HUDEP-2 (cell line): Measurements from ENCODE around the gene TBCK.
"Not testable (repeated sequence)": the region's sequence is repeated elsewhere in the genome, so short reads cannot be mapped to it uniquely, and the experiment has no call there.

Experiments used
- DNase-seq, 76 experiments: peaks; one replicate each; lab custom pipeline; 2025; ENCODE audit not compliant: unreplicated experiment in 76 of 76; lab: John Stamatoyannopoulos, UW

TBCK gene

GRCh38 chr4:106323119-106323518 is 7.1 kb upstream of the TBCK start:
- DNase-seq: no peak

- peak in 49 of 76 experiments; percentile 1 to 67 (median 17) for DNase-seq
These were observed 5.8 kb upstream of the TBCK start for GRCh38 chr4:106321814-106322213.

GRCh38 chr4:106321168-106321567 is 5.2 kb upstream of the TBCK start:
- not testable (repeated sequence) for DNase-seq

DNA sequence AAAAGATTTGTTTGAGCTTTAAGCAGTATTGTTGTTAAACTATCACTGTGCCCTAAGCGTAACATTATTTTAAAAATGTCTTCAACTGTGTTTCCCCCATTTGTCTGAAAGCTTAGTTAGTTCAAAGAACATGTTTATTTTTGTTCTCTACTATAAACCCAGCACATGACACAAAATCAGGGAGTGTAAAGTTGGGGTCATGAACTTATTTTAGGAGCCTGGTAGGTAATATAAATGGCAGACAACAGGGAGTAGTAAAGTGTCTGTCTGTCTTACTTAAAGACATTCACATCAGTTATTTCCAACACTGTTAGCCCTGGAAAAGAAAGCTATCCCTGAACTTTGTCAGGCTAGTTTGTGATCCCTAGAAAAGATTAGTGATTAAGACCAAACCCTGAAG is 4.2 kb upstream of the TBCK start:
- no peak for DNase-seq

- no peak for DNase-seq
These were observed 2.5 kb upstream of the TBCK start for GRCh38 chr4:106318511-106318910.

GRCh38 chr4:106317815-106318214 is 1.8 kb upstream of the TBCK start:
- DNase-seq: no peak

GRCh38 chr4:106316773-106317409 is 882 bp upstream of the TBCK start:
- DNase-seq: peak in 7 of 76 experiments; percentile 2 to 47 (median 7)

DNA sequence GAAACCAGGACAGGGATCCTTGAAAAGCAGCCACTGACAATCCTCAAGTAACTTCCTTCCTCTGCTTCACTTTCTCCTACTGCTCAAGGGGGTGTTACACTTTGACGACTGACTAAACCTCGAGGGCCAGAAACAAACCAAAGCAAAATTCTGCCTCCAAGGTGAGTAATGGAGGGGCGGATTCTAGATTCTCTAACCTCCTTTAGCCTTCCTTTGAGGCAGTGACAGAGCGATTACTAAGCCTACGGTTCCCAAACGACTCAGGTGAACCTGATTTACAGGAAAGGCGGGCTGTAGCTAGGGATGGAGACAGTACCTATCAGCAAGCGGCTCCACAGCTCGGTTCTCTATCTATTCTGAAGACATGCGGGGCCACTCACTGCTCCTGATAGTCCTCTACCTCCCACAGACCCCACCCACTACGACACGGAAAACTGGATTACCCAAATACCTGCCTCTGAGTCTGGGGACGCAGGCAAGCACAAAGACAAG is 487 bp downstream of the TBCK start:
- DNase-seq: peak in 20 of 76 experiments; percentile 2 to 51 (median 30)

- DNase-seq: no peak
These were observed 1.0 kb downstream of the TBCK start for GRCh38 chr4:106314960-106315359.

DNA sequence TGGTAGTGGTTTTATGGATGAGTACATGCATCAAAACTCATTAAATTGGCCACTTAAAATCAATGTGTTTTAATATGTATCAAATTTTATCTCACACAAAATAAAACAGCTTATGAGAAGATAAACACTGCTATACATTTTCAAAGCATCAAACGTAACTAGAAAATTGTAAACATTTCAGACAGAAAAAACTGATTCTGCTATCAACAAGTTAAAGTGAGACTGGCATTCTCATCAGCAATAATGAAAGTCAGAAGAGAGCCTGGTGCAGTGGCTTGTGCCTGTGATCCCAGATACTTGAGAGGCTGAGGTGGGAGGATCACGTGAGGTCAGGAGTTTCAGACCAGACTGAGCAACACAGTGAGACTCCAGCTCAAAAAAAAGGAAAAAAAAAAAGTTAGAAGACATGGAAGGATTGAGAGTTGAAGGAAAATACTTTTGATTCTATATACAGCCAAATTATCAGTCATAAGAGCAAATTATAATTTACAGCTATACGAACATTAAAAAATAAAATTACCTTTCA is 2.9 kb downstream of the TBCK start:
- no peak for DNase-seq

GRCh38 chr4:106312377-106312776 is 3.6 kb downstream of the TBCK start:
- no peak for DNase-seq

DNA sequence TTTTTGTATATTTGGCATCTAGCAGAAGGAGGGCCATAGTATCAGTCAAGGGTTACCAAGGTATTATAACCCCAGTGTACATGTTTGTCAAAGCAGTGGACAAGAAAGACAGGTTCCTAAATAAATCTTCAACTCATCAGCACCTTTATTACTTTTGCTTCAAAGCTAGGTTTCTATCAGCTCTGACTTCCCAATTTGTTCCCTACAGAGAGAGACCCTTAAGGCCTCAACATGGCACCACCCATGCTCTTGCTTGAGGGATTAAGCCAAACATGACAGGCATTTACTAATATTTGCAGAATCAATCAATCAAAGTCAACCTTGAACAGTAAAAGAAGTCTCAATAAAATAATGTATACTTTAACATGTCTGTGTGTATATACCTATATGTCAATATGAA is 9.4 kb downstream of the TBCK start:
- DNase-seq: no peak

DNA sequence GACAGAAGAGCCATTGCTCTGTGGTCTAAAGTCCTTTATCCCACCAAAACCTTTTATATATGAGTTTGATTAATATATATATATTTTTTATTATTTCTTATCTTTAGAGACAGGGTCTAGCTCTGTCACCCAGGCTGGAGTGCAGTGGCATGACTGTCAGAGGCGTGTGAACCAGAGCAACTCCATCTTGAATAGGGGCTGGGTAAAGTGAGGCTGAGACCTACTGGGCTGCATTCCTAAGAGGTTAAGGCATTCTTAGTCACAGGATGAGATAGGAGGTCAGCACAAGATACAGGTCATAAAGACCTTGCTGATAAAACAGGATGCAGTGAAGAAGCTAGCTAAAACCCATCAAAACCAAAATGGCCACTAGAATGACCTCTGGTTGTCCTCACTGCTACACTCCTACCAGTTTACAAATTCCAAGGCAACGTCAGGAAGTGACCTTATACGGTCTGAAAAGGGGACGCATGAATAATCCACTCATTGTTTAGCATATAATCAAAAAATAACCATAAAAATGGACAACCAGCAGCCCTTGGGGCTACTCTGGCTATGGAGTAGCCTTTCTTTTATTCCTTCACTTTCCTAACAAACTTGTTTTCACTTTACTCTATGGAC is 10.5 kb downstream of the TBCK start:
- DNase-seq: no peak

GRCh38 chr4:106304632-106305031 is 11.4 kb downstream of the TBCK start:
- DNase-seq: no peak

GRCh38 chr4:106303548-106304281 is 12.3 kb downstream of the TBCK start:
- DNase-seq: peak in 1 of 76 experiments; percentile 16

- DNase-seq: no peak
These were observed 14.0 kb downstream of the TBCK start for GRCh38 chr4:106302062-106302438.

DNA sequence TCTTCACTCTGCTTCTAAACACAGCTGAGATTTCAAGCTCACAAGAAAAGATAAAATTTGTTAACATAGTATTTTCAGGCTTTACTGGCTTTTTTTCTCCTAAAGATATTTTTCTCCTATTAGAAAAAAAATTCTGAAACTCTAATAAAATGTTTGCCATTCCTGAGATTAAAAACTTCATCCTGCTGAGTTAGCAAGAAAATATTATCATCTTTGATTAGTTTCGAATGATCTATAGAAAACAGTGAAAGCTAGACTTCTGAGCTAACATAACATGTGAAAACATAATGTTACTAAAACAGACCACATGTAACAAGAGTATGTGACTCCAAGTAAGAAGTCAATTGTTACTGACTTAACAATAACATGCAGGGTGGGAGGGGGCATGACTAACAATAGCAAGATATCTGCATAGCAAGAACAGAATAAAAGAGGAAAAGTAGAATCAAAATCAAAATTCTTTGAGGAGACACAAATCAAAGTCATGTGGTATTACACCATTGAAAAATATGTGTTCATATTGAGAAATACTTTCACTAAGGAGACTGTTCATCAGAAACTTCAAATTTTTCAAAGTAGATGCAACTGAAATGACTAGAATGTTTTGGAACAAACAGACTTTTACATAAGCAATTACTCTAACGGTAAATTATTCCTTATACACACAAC is 14.5 kb downstream of the TBCK start:
- DNase-seq: no peak

DNA sequence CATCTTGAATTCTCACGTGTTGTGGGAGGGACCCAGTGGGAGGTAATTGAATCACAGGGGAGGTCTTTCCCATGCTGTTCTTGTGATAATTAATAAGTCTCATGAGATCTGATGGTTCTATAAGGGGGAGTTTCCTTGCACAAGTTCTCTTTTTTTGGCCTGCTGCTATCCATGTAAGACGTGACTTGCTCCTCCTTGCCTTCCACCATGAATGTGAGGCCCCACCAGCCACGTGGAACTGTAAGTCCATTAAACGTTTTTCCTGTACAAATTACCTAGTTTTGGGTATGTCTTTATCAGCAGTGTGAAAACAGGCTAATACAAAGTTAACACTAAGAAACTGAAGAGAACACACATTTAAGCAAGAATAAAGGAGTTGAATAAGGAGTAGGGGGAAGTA is 16.0 kb downstream of the TBCK start:
- peak in 1 of 76 experiments; percentile 24 for DNase-seq

DNA sequence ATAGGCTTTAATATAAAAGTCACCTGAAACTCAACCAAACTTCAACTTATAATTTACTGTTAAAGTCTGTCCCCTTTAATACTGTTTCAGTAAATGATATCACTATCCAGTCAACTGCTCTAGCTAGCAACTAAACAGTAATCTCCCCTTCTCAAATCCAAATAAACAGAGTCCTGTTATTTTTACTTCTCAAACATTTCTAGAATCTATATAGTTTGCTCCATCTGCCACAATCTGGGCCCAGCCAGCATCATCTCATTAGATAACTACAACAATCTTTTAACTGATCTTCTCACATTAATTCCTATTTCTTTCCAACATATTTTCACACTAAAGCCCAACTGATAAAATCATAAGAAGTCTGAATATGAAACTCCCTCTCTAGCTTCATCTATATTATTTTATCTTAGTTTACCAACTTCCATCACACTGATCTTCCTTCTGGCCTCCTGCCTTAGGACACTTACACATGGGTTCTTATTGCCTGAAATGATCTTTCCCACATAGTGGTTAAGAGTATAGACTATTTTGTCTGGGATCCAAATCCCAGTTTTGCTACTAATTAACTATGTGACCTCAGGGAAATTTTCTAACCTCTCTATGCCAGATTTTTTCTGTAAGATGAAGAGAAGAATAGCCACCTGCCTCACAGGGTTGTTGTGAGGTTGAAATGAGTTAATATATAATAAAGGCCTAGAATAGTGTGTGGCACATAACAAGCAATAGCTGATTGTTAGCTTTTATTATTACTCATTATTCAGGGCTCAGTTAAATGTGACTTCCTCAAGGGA is 18.6 kb downstream of the TBCK start:
- DNase-seq: no peak

DNA sequence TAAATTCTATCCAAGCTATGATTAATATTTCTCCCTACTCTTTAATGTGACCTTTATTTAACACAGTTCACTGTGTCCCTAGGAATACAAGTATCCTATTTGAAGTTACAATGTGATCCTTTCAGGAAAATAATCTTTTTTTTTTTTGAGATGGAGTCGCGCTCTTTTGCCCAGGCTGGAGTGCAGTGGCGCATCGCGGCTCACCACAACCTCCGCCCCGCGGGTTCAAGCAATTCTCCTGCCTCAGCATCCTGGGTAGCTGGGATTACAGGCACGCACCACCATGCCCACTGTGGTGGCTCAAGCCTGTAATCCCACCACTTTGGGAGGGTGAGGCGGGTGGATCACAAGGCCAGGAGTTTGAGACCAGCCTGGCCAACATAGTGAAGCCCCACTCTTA is 21.9 kb downstream of the TBCK start:
- no peak for DNase-seq
